PFSK-1 (cell line): Measurements from ENCODE around the gene THUMPD3.

ENCODE experiments used
- POLR2AphosphoS5 ChIP-seq: IDR thresholded peaks from 2 replicates; pipeline ENCODE4 v1.6.1; 2012; ENCODE audit warnings: low read depth, mild to moderate bottlenecking, control low read depth, low read length, moderate library complexity
- REST ChIP-seq, 2 experiments: IDR thresholded peaks; 2 replicates each; pipeline versions ENCODE4 v1.6.1 to v1.8.0; 2011 to 2012; ENCODE audit warnings: low read depth in 2 of 2, low read length in 2 of 2, control low read depth in 1 of 2, inconsistent platforms in 1 of 2, mild to moderate bottlenecking in 1 of 2, moderate library complexity in 1 of 2; ENCODE audit not compliant: insufficient read depth in 1 of 2

- TF ChIP-seq REST (IDR thresholded peaks at IDR 0.05; ENCODE audit: insufficient read depth in 1 of 2, low read depth in 2 of 2, low read length in 2 of 2): no peak
- no peak for TF ChIP-seq POLR2AphosphoS5
Measured at GRCh38 chr3:9406856-9407626, 44.2 kb downstream of the THUMPD3 start.
